GM10266 (cell line): ENCODE measurements around the gene LY6G6F.

Experiments
- DNase-seq: peaks from one replicate; pipeline ENCODE4 v3.0.0; 2012; ENCODE audit errors: extremely low spot score
- TF ChIP-seq, protein P1 (sequence below): IDR thresholded peaks from 2 replicates; pipeline ENCODE4 v1.5.1; 2012; ENCODE audit warnings: mild to moderate bottlenecking, low read depth; ENCODE audit not compliant: control insufficient read depth, insufficient read depth; ENCODE audit errors: missing control alignments

Gene LY6G6F

DNA sequence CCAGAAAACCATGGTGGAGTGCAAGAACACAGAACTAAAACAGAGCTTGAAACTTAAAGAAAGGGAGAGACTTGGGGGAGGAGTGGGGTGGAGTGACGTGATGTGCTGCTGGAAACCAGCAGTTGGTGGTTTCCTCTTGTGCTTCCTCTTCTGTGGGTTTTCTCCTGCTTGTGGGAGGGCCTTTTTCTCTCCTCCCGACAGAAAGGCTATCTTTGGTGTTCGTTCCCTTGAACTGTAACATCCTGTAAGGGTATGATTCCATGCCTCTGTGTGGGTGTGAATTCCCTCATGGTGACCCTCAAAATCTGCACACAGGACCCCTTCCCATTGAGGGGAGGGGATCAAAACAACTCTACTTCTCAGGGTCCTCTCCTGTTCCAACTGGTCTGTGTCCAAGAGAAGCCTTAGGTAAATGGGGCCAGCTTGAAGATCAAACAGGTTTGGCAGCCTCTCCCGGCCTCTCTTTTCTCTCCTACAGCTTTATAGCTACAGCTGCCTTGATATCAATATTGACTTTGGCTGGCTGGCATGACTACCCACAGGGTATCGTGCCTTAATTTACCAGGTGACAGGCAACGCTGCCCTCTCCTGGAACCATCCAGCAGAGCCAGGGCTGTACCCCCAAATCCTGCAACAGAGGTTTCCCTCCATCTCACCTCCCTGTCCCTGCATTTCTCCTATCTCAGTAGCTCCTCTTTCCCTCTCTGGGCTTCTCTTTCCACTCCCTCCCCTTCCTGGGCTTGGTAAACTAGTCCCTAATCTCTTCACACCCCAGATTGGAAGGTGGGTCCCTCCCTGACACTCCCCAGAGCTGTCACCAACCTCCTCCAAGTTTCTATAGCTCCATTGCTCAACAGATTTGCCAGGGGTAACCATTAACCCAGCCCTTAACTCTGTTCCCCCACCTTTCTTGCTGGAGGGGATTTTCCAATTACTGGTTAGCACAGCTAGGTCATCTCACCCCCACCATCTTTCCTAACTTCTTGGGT lies 31.6 kb downstream of the LY6G6F start:
- DNase-seq = peak; percentile 82
- TF ChIP-seq, protein P1, sequence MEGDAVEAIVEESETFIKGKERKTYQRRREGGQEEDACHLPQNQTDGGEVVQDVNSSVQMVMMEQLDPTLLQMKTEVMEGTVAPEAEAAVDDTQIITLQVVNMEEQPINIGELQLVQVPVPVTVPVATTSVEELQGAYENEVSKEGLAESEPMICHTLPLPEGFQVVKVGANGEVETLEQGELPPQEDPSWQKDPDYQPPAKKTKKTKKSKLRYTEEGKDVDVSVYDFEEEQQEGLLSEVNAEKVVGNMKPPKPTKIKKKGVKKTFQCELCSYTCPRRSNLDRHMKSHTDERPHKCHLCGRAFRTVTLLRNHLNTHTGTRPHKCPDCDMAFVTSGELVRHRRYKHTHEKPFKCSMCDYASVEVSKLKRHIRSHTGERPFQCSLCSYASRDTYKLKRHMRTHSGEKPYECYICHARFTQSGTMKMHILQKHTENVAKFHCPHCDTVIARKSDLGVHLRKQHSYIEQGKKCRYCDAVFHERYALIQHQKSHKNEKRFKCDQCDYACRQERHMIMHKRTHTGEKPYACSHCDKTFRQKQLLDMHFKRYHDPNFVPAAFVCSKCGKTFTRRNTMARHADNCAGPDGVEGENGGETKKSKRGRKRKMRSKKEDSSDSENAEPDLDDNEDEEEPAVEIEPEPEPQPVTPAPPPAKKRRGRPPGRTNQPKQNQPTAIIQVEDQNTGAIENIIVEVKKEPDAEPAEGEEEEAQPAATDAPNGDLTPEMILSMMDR = peak; percentile 45

DNA sequence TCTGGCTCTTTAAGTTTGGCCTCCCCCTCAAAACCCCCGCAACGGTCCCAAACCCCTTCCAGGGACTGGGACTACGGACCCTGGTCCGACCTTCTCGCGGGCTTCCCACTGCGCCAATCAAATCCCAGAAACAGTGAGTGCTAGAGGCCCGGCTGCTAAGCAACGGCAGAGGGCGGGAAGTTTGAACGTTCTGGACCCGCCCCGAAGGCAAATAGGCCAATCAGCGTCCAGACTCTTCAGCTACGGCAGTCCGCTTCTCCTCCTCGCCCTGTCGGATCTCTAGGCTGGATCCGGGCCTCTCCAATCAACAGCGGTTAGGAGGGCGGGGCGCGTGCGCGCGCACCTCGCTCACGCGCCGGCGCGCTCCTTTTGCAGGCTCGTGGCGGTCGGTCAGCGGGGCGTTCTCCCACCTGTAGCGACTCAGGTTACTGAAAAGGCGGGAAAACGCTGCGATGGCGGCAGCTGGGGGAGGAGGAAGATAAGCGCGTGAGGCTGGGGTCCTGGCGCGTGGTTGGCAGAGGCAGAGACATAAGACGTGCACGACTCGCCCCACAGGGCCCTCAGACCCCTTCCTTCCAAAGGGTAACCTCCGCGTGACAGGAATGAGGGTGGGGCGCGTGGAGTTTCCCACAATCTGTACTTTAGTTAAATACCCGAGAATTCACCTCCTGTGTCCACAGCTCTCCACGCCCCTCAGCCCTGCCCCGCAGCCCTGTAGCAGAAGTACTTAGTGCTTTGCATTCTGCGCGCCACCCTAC lies 33.2 kb downstream of the LY6G6F start, which contains the start of gene MSH5:
TSS of gene MSH5 (plus strand) at position 367 of the 758 bp plus-strand sequence. CDS start 462 bp downstream, outside the sequence.
- TF ChIP-seq, protein P1 = no peak
- peak; percentile 96 for DNase-seq

DNA sequence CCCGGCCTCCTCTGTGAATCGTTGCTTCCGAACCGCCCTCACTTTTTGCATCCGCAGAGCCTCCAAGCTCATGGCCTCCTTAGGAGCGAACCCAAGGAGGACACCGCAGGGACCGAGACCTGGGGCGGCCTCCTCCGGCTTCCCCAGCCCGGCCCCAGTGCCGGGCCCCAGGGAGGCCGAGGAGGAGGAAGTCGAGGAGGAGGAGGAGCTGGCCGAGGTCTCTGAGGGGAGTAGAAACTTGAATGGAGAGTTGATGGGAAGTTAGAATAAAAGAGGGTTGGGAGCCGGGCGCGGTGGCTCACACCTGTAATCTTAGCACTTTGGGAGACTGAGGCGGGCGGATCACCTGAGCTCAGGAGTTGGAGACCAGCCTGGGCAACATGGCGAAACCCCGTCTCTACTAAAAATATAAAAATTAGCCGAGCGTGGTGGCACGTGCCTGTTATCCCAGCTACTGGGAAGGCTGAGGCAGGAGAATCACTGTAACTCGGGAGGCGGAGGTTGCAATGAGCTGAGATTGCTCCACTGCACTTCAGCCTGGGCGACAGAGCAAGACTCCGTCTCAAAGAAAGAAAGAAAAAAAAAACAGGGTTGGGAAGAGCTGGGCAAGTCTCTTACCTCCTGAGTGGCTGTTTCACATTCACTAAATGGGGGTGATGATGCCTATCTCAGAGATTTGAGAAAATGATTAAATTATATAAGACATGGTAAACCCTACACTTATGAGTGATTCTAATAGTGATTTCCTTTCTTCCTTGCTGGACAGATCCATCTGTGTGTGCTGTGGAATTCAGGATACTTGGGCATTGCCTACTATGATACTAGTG lies 33.9 kb downstream of the LY6G6F start:
- no peak for DNase-seq
- TF ChIP-seq, protein P1 = no peak

DNA sequence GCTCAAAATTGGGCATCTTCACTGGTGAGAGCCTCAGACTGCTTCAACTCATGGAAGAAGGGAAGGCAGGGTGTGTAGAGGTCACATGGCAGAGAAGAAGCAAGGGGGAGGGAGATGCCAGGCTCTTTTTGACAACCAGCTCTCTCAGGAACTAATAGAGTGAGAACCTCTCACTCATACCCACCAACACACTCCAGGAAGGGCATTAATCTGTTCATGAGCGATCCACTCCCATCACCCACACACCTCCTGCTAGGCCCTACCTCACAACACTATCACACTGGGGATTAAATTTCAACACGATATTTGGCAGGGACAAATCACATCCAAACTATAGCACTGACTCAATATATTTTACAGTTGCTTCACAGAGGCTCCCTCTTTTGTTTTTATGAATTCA lies 35.1 kb downstream of the LY6G6F start:
- TF ChIP-seq, protein P1 = no peak
- no peak for DNase-seq

DNA sequence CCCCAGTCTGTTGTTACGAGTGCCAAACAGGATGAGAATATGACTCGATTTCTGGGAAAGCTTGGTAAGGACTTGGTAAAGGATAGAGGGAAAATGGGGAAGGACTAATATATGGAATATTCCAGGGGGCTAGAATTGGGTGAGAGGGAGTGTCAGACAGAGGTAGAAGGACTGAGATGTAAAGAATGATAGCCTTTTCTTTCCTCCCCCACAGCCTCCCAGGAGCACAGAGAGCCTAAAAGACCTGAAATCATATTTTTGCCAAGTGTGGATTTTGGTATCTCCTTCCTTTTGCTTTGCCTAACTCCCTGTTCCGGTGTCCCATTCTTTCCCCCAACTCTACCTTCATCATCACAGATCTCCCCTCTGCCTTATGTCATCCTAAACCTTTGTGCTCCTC lies 36.2 kb downstream of the LY6G6F start:
- no peak for DNase-seq
- TF ChIP-seq, protein P1 = no peak

DNA sequence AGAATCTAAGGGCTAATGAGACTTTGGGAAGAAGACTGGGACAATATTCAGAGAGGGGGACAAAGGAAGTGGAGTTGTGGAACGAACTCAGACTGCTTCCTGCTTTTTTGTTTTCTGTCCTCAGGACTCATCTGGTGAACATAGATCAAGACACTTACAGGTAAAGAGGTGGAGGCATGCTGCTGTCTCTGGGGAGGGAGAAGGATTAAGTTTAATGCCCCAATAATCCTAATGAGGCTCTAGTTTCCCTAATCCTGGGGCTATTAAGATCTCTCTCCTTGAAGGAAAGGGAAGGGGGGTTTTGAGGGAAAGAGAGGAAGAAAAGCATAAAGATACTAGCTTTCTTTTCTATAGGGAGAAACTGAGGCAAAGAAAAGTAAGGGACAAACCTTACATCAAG lies 37.8 kb downstream of the LY6G6F start:
- TF ChIP-seq, protein P1 = no peak
- no peak for DNase-seq
